Measurements from ENCODE around the gene DRG2. TPM values are rescaled to one million over a fixed set of nuclear protein-coding genes. Genes with fewer than 3 reads are reported as not detected.

DRG2 gene
- total and polyA plus RNA-seq, 2 of the 8 experiments (the other 6 are each of a cell fraction or from before 2014, with no cell fraction given), result 44.6 to 47.8 TPM

GRCh38 chr17:18038861-18039534 lies 48.8 kb upstream of the DRG2 start, which contains the start of the genes ATPAF2 and GID4:
ATPAF2 (minus strand) TSS chr17:18039168; CDS start chr17:18039013, 155 bp downstream.
GID4 (plus strand) TSS chr17:18039408; CDS start chr17:18039465, 57 bp downstream.
- ChIA-PET POLR2A (ENCODE audit: partially characterized antibody) (interaction anchor here (0.9 to 1.6 kb wide), 5 partner anchors 12 to 117 kb away, joined by 3 to 7 read pairs (median 3); no protein-coding TSS in a partner anchor), CTCF (ENCODE audit: partially characterized antibody) (interaction anchor here (1.0 to 1.7 kb wide), 6 partner anchors 14 to 254 kb away, joined by 3 to 5 read pairs (median 4); no protein-coding TSS in a partner anchor)
- peak within 1 kb of the TSS; percentile 68 to 84 (median 76) for H3K9ac ChIP-seq (replicated peaks in 1 of 4; ENCODE audit: extremely low read depth in 1 of 4, low read depth in 3 of 4, low read length in 3 of 4)
- no peak within 1 kb of the TSS for H2BK20ac ChIP-seq (ENCODE audit: low read length)
- H2BK120ac ChIP-seq (replicated peaks; ENCODE audit: low read depth, low read length), result no peak within 1 kb of the TSS
- H2AFZ ChIP-seq (ENCODE audit: low read length), result peak within 1 kb of the TSS; percentile 89; the same call in 1 of the 2 replicates
- no peak within 1 kb of the TSS for H3K14ac ChIP-seq (ENCODE audit: insufficient read length)
- H3K9me3 ChIP-seq (ENCODE audit: insufficient read depth in 2 of 2, low read depth in 1 of 2, low read length in 1 of 2), result no peaks in the 10 kb centered on the region
- H3K23me2 ChIP-seq (ENCODE audit: low read depth, low read length), result peaks cover 7% of the 10 kb centered on the region
- no peak within 1 kb of the TSS for H3K23ac ChIP-seq (ENCODE audit: insufficient read length)
- peaks cover 0 to 20% of the 10 kb centered on the region in 2 experiments; a peak in 1 of 4 replicates for H3K79me2 ChIP-seq (ENCODE audit: control insufficient read depth in 1 of 2, insufficient read depth in 2 of 2, low read length in 2 of 2)
- H2BK12ac ChIP-seq (ENCODE audit: low read depth, low read length), result no peak within 1 kb of the TSS; the same call in 1 of the 2 replicates
- H3K4me3 ChIP-seq (ENCODE audit: extremely low read depth in 1 of 4, insufficient read depth in 2 of 4, low read depth in 3 of 4, low read length in 4 of 4), result peak within 1 kb of the TSS; percentile 79 to 95 (median 86)
- H4K8ac ChIP-seq (ENCODE audit: extremely low read depth, insufficient read depth, low read length), result peak within 1 kb of the TSS; percentile 92
- no peaks in the 10 kb centered on the region for H3K36me3 ChIP-seq (ENCODE audit: control insufficient read depth in 2 of 4, insufficient read depth in 4 of 4, low read length in 3 of 4)
- 2% methylated on average over 61 of the region's 67 CpGs; no CpG with 5 or more reads in 1 of the 2 experiments for WGBS, 2 experiments (ENCODE audit: extremely low coverage in 1 of 2, insufficient coverage in 1 of 2, insufficient read length in 1 of 2, insufficient replicate concordance in 2 of 2, low coverage in 1 of 2, low lambda C conversion rate in 2 of 2, missing lambda C conversion rate in 1 of 2)
- peak within 1 kb of the TSS; percentile 73; the same call in 1 of the 2 replicates for H2BK5ac ChIP-seq (ENCODE audit: low read depth, low read length)
- FAIRE-seq (peak; percentile 28), DNase-seq (ENCODE audit: low read depth in 1 of 2, low spot score in 2 of 2) (peak; percentile 99 to 100)
- no peak within 1 kb of the TSS for H3K56ac ChIP-seq (replicated peaks; ENCODE audit: insufficient read length, low read depth, low read length)
- peaks cover 3% of the 10 kb centered on the region; the same call in 1 of the 2 replicates for H3K79me1 ChIP-seq (ENCODE audit: low read depth, low read length)
- 0 out of 2 replicates have a peak within 1 kb of the TSS, but pooled peaks have one; percentile 89 for H3K18ac ChIP-seq (ENCODE audit: extremely low read depth, low read length)
- H3K4ac ChIP-seq (replicated peaks; ENCODE audit: insufficient read length, low read depth, low read length), result no peak within 1 kb of the TSS
- peaks cover 0 to 6% (median 3%) of the 10 kb centered on the region in 4 experiments; a peak in 2 of 7 replicates for H3K27me3 ChIP-seq (replicated peaks in 1 of 4; ENCODE audit: control insufficient read depth in 3 of 4, extremely low read depth in 1 of 4, insufficient read depth in 3 of 4, low read length in 3 of 4)
- H2AK5ac ChIP-seq (ENCODE audit: low read depth, low read length), result no peak within 1 kb of the TSS
- H4K20me1 ChIP-seq (replicated peaks in 1 of 2; ENCODE audit: control insufficient read depth in 1 of 2, insufficient read depth in 2 of 2, low read length in 2 of 2), result peaks cover 4 to 5% of the 10 kb centered on the region in 2 experiments
- peak within 1 kb of the TSS; percentile 71 to 84 for H3K4me2 ChIP-seq (ENCODE audit: insufficient read depth in 1 of 2, low read depth in 2 of 2, low read length in 2 of 2)
- peaks cover 0 to 4% (median 3%) of the 10 kb centered on the region in 4 experiments for H3K4me1 ChIP-seq (replicated peaks in 1 of 4; ENCODE audit: control insufficient read depth in 3 of 4, insufficient read depth in 4 of 4, low read length in 3 of 4)
- no peak within 1 kb of the TSS for H4K91ac ChIP-seq (replicated peaks; ENCODE audit: insufficient read length, low read length)
- no peak within 1 kb of the TSS for H2BK15ac ChIP-seq (ENCODE audit: low read length)
- H3K27ac ChIP-seq (ENCODE audit: low read depth, low read length), result no peak within 1 kb of the TSS
- peak within 1 kb of the TSS; percentile 33 for H4K5ac ChIP-seq (ENCODE audit: insufficient read length, low read depth, low read length)
- peak; percentile 91 for TF ChIP-seq CHD2 (IDR thresholded peaks at IDR 0.05; ENCODE audit: low read length)
- no peak for TF ChIP-seq MAFK (IDR thresholded peaks at IDR 0.05; ENCODE audit: low read depth, low read length)
- TF ChIP-seq SP1 (IDR thresholded peaks at IDR 0.05; ENCODE audit: low read depth, low read length), result peak; percentile 97
- TF ChIP-seq MAX (IDR thresholded peaks at IDR 0.05), result peak; percentile 90
- TF ChIP-seq EP300 (IDR thresholded peaks at IDR 0.05; ENCODE audit: borderline replicate concordance in 1 of 2, low read depth in 2 of 2, low read length in 2 of 2), result no peak
- TF ChIP-seq SAP30 (IDR thresholded peaks at IDR 0.05; ENCODE audit: insufficient read depth, insufficient replicate concordance, low read length), result no peak
- TF ChIP-seq RAD21 (IDR thresholded peaks at IDR 0.05 in 1 of 2, conservative IDR thresholded peaks at IDR 0.05 in 1 of 2; ENCODE audit: low read depth in 2 of 2, low read length in 2 of 2), result no peak
- TF ChIP-seq JUN (IDR thresholded peaks at IDR 0.05; ENCODE audit: low read depth, low read length), result no peak
- peak; percentile 87 for TF ChIP-seq KDM5A (IDR thresholded peaks at IDR 0.05; ENCODE audit: low read length)
- TF ChIP-seq TEAD4 (IDR thresholded peaks at IDR 0.05; ENCODE audit: low read depth, low read length), result 0 out of 2 replicates have a peak, but pooled peaks have one; percentile 11
- peak; percentile 72 for TF ChIP-seq POLR2AphosphoS5 (IDR thresholded peaks at IDR 0.05; ENCODE audit: low read depth, low read length)
